Heart right ventricle (tissue), 12 donors: ENCODE results near the gene PCDHGA3. TPM values are rescaled to one million over a fixed set of nuclear protein-coding genes. Genes with fewer than 3 reads are reported as not detected.

Experiments
- polyA plus RNA-seq, 2 donors: library from polyadenylated mRNA; stranded (reverse); fragments of 200-250 nt; gene quantifications; one replicate each; pipeline ENCODE4 v1.2.3, GENCODE V29; 2013
- total RNA-seq, 10 donors: library from RNA; stranded (reverse); fragmentation: NEBNext Ultra II Directional in 3 of 10; extraction: Animal tissue kit (Norgen Biotek cat#: 25700) in 3 of 10; gene quantifications; one replicate each; pipeline versions ENCODE4 v1.2.1 to v1.2.4, GENCODE V29; 2021 to 2023
- donor health status: ischemic (EF 13 %, LVEDD 7.1; RV severe dilation, severe dysfunction).
- donor health status: healthy with polysubstance abuse.
- donor health status: DM: no; HTN: yes; CAD: no.
- donor health status: DM: no; HTN: no; CAD: no.
- donor health status: ischemic (EF 25% LVEDD 6.9; RV normal size, moderate dysfunction).
- donor health status: ischemic (EF 25% LVEDD 5.7; RV mildly dilated, moderate dysfunction).
- donor health status: healthy.
- donor health status: nonischemic (EF 11% LVEDD 7.7; RV severe dilation, severe dysfunction).
- donor health status: DM: yes; HTN: yes; CAD: no.
- donor health status: PGD.
- donor health status: ischemic (EF 29% LVEDD 5.4; RV normal size, mild dysfunction).
- donor health status: nonischemic (EF 23%, LVEDD 6.1; RV moderate dilation, normal function).

The PCDHGA3 gene
- total and polyA plus RNA-seq, 12 donors, result 1.3 to 21.0 (median 14.5) TPM

Other genes starting within 250 kb of the PCDHGA3 start
Only the 30 nearest of the 38 such genes appear.
- gene PCDHB9, start 156.7 kb upstream of the PCDHGA3 start, total RNA-seq, result 1 to 10 TPM in 5 of 10 donors, under 1 TPM in 5; 0.34 to 3.4 (median 1.1) TPM
- gene PCDHB9, start 156.7 kb upstream of the PCDHGA3 start, polyA plus RNA-seq, result under 1 TPM; 0.25 to 0.59 TPM
- 1 to 10 TPM in 3 of 10 donors, under 1 TPM in 7; 0.28 to 1.3 (median 0.68) TPM for gene PCDHB10, start 151.5 kb upstream of the PCDHGA3 start, total RNA-seq
- under 1 TPM; 0.42 to 0.59 TPM for gene PCDHB10, start 151.5 kb upstream of the PCDHGA3 start, polyA plus RNA-seq
- gene PCDHB11, start 144.2 kb upstream of the PCDHGA3 start, total RNA-seq, result 1 to 10 TPM in 7 of 10 donors, under 1 TPM in 3; 0.64 to 2.8 (median 1.4) TPM
- gene PCDHB11, start 144.2 kb upstream of the PCDHGA3 start, polyA plus RNA-seq, result under 1 TPM; 0.26 to 0.37 TPM
- 1 to 10 TPM in 6 of 10 donors, under 1 TPM in 4; 0.79 to 1.7 (median 1.1) TPM for gene PCDHB12, start 135.1 kb upstream of the PCDHGA3 start, total RNA-seq
- gene PCDHB12, start 135.1 kb upstream of the PCDHGA3 start, polyA plus RNA-seq, result under 1 TPM; 0.51 to 0.58 TPM
- gene PCDHB13, start 129.9 kb upstream of the PCDHGA3 start, total RNA-seq, result 1 to 10 TPM; 2.7 to 5.4 (median 3.6) TPM
- gene PCDHB13, start 129.9 kb upstream of the PCDHGA3 start, polyA plus RNA-seq, result 1 to 10 TPM; 1.0 to 1.3 TPM
- gene PCDHB14, start 120.5 kb upstream of the PCDHGA3 start, total RNA-seq, result 1 to 10 TPM; 1.4 to 9.0 (median 4.2) TPM
- gene PCDHB14, start 120.5 kb upstream of the PCDHGA3 start, polyA plus RNA-seq, result 1 to 10 TPM; 1.2 to 2.2 TPM
- 10 to 100 TPM in 2 of 10 donors, 1 to 10 TPM in 8; 3.3 to 10.5 (median 5.2) TPM for gene PCDHB15, start 98.4 kb upstream of the PCDHGA3 start, total RNA-seq
- 1 to 10 TPM; 2.3 to 3.4 TPM for gene PCDHB15, start 98.4 kb upstream of the PCDHGA3 start, polyA plus RNA-seq
- gene SLC25A2, start 39.8 kb upstream of the PCDHGA3 start, total RNA-seq, result under 1 TPM in 2 of 10 donors, not detected in 8; 0.28 TPM
- under 1 TPM in 1 of 2 donors, not detected in 1; 0.22 TPM for gene SLC25A2, start 39.8 kb upstream of the PCDHGA3 start, polyA plus RNA-seq
- 100 to 1,000 TPM in 8 of 10 donors, 10 to 100 TPM in 2; 93.4 to 111 (median 107) TPM for gene TAF7, start 23.0 kb upstream of the PCDHGA3 start, total RNA-seq
- 10 to 100 TPM; 33.1 to 89.9 TPM for gene TAF7, start 23.0 kb upstream of the PCDHGA3 start, polyA plus RNA-seq
- 1 to 10 TPM; 2.1 to 5.0 (median 2.8) TPM for gene PCDHGA1, start 13.3 kb upstream of the PCDHGA3 start, total RNA-seq
- 1 to 10 TPM in 1 of 2 donors, under 1 TPM in 1; 0.57 to 1.5 TPM for gene PCDHGA1, start 13.3 kb upstream of the PCDHGA3 start, polyA plus RNA-seq
- gene PCDHGA2, start 5.1 kb upstream of the PCDHGA3 start, total RNA-seq, result 10 to 100 TPM in 6 of 10 donors, 1 to 10 TPM in 4; 7.0 to 15.3 (median 12.2) TPM
- 1 to 10 TPM; 1.6 to 2.0 TPM for gene PCDHGA2, start 5.1 kb upstream of the PCDHGA3 start, polyA plus RNA-seq
- gene PCDHGB1, start 6.3 kb downstream of the PCDHGA3 start, total RNA-seq, result 10 to 100 TPM in 3 of 10 donors, 1 to 10 TPM in 7; 5.2 to 13.2 (median 9.0) TPM
- gene PCDHGB1, start 6.3 kb downstream of the PCDHGA3 start, polyA plus RNA-seq, result 1 to 10 TPM in 1 of 2 donors, under 1 TPM in 1; 0.19 to 7.2 TPM
- 10 to 100 TPM in 8 of 10 donors, 1 to 10 TPM in 2; 7.4 to 16.0 (median 10.5) TPM for gene PCDHGA4, start 11.2 kb downstream of the PCDHGA3 start, total RNA-seq
- gene PCDHGA4, start 11.2 kb downstream of the PCDHGA3 start, polyA plus RNA-seq, result 1 to 10 TPM in 1 of 2 donors, under 1 TPM in 1; 0.70 to 4.8 TPM
- gene PCDHGB2, start 16.2 kb downstream of the PCDHGA3 start, total RNA-seq, result 10 to 100 TPM in 7 of 10 donors, 1 to 10 TPM in 3; 8.2 to 17.0 (median 11.5) TPM
- gene PCDHGB2, start 16.2 kb downstream of the PCDHGA3 start, polyA plus RNA-seq, result 1 to 10 TPM in 1 of 2 donors, under 1 TPM in 1; 0.64 to 5.2 TPM
- gene PCDHGA5, start 20.3 kb downstream of the PCDHGA3 start, total RNA-seq, result 1 to 10 TPM; 5.5 to 9.7 (median 7.1) TPM
- gene PCDHGA5, start 20.3 kb downstream of the PCDHGA3 start, polyA plus RNA-seq, result 1 to 10 TPM in 1 of 2 donors, under 1 TPM in 1; 0.59 to 5.3 TPM
- gene PCDHGB3, start 26.4 kb downstream of the PCDHGA3 start, total RNA-seq, result 10 to 100 TPM in 3 of 10 donors, 1 to 10 TPM in 7; 7.0 to 14.0 (median 9.3) TPM
- gene PCDHGB3, start 26.4 kb downstream of the PCDHGA3 start, polyA plus RNA-seq, result 1 to 10 TPM in 1 of 2 donors, under 1 TPM in 1; 0.39 to 5.1 TPM
- 10 to 100 TPM in 1 of 10 donors, 1 to 10 TPM in 9; 5.4 to 10.6 (median 8.1) TPM for gene PCDHGA6, start 30.1 kb downstream of the PCDHGA3 start, total RNA-seq
- 1 to 10 TPM; 1.2 to 9.4 TPM for gene PCDHGA6, start 30.1 kb downstream of the PCDHGA3 start, polyA plus RNA-seq
- gene PCDHGA7, start 38.9 kb downstream of the PCDHGA3 start, total RNA-seq, result 10 to 100 TPM in 1 of 10 donors, 1 to 10 TPM in 9; 5.9 to 11.5 (median 8.1) TPM
- gene PCDHGA7, start 38.9 kb downstream of the PCDHGA3 start, polyA plus RNA-seq, result 1 to 10 TPM in 1 of 2 donors, under 1 TPM in 1; 0.54 to 6.4 TPM
- gene PCDHGB4, start 43.9 kb downstream of the PCDHGA3 start, total RNA-seq, result 10 to 100 TPM in 1 of 10 donors, 1 to 10 TPM in 9; 5.1 to 10.9 (median 7.3) TPM
- gene PCDHGB4, start 43.9 kb downstream of the PCDHGA3 start, polyA plus RNA-seq, result 1 to 10 TPM in 1 of 2 donors, under 1 TPM in 1; 0.96 to 3.3 TPM
- 10 to 100 TPM in 1 of 10 donors, 1 to 10 TPM in 9; 7.2 to 11.2 (median 8.7) TPM for gene PCDHGA8, start 48.8 kb downstream of the PCDHGA3 start, total RNA-seq
- gene PCDHGA8, start 48.8 kb downstream of the PCDHGA3 start, polyA plus RNA-seq, result 1 to 10 TPM in 1 of 2 donors, under 1 TPM in 1; 0.28 to 3.7 TPM
- 10 to 100 TPM in 2 of 10 donors, 1 to 10 TPM in 8; 6.6 to 12.1 (median 8.2) TPM for gene PCDHGB5, start 54.1 kb downstream of the PCDHGA3 start, total RNA-seq
- 1 to 10 TPM; 1.6 to 3.8 TPM for gene PCDHGB5, start 54.1 kb downstream of the PCDHGA3 start, polyA plus RNA-seq
- 1 to 10 TPM; 4.0 to 8.3 (median 6.0) TPM for gene PCDHGA9, start 58.9 kb downstream of the PCDHGA3 start, total RNA-seq
- 1 to 10 TPM in 1 of 2 donors, under 1 TPM in 1; 0.55 to 7.1 TPM for gene PCDHGA9, start 58.9 kb downstream of the PCDHGA3 start, polyA plus RNA-seq
- gene PCDHGB6, start 64.2 kb downstream of the PCDHGA3 start, total RNA-seq, result 10 to 100 TPM in 1 of 10 donors, 1 to 10 TPM in 9; 4.6 to 10.2 (median 6.6) TPM
- 1 to 10 TPM; 1.1 to 5.8 TPM for gene PCDHGB6, start 64.2 kb downstream of the PCDHGA3 start, polyA plus RNA-seq
- 1 to 10 TPM; 4.3 to 7.8 (median 6.7) TPM for gene PCDHGA10, start 69.2 kb downstream of the PCDHGA3 start, total RNA-seq
- gene PCDHGA10, start 69.2 kb downstream of the PCDHGA3 start, polyA plus RNA-seq, result 1 to 10 TPM in 1 of 2 donors, under 1 TPM in 1; 0.52 to 3.4 TPM
- 10 to 100 TPM in 8 of 10 donors, 1 to 10 TPM in 2; 5.9 to 12.6 (median 10.5) TPM for gene PCDHGB7, start 73.8 kb downstream of the PCDHGA3 start, total RNA-seq
- gene PCDHGB7, start 73.8 kb downstream of the PCDHGA3 start, polyA plus RNA-seq, result 1 to 10 TPM; 1.9 to 5.6 TPM
- gene PCDHGA11, start 77.2 kb downstream of the PCDHGA3 start, total RNA-seq, result 1 to 10 TPM; 3.3 to 8.5 (median 5.4) TPM
- 1 to 10 TPM in 1 of 2 donors, under 1 TPM in 1; 0.74 to 7.2 TPM for gene PCDHGA11, start 77.2 kb downstream of the PCDHGA3 start, polyA plus RNA-seq
- 1 to 10 TPM; 5.4 to 9.2 (median 6.1) TPM for gene PCDHGA12, start 86.7 kb downstream of the PCDHGA3 start, total RNA-seq
- 1 to 10 TPM; 1.6 to 5.3 TPM for gene PCDHGA12, start 86.7 kb downstream of the PCDHGA3 start, polyA plus RNA-seq
- 10 to 100 TPM; 12.8 to 19.5 (median 15.9) TPM for gene PCDHGC3, start 132.1 kb downstream of the PCDHGA3 start, total RNA-seq
- gene PCDHGC3, start 132.1 kb downstream of the PCDHGA3 start, polyA plus RNA-seq, result 10 to 100 TPM; 43.4 to 48.6 TPM
- 1 to 10 TPM; 1.7 to 4.3 (median 3.1) TPM for gene PCDHGC4, start 141.2 kb downstream of the PCDHGA3 start, total RNA-seq
- gene PCDHGC4, start 141.2 kb downstream of the PCDHGA3 start, polyA plus RNA-seq, result 1 to 10 TPM in 1 of 2 donors, under 1 TPM in 1; 0.12 to 5.0 TPM
- 1 to 10 TPM; 2.2 to 4.9 (median 3.3) TPM for gene PCDHGC5, start 145.3 kb downstream of the PCDHGA3 start, total RNA-seq
- gene PCDHGC5, start 145.3 kb downstream of the PCDHGA3 start, polyA plus RNA-seq, result 10 to 100 TPM in 1 of 2 donors, under 1 TPM in 1; 0.38 to 10.2 TPM